Spleen (tissue), 7 donors: ENCODE data around the gene CACNA2D3.

Experiments used
- CTCF ChIP-seq, 11 experiments: fragments of 200-600 bp in 7 of 11; fragments of 450-650 bp in 4 of 11; sonication (generic) in 4 of 11; IDR thresholded peaks in 8 of 11; conservative IDR thresholded peaks in 3 of 11; 1 replicate in 7 of 11; 2 replicates in 4 of 11; pipeline versions ENCODE4 v1.4.0 to v1.8.0; 2016 to 2021; ENCODE audit warnings: antibody characterized with exemption in 11 of 11, inconsistent platforms in 4 of 11, mild to moderate bottlenecking in 1 of 11
- POLR2A ChIP-seq, 3 donors: fragments of 450-650 bp; IDR thresholded peaks; one replicate each; pipeline ENCODE4 v1.5.1; 2017; ENCODE audit warnings: antibody characterized with exemption in 3 of 3, mild to moderate bottlenecking in 1 of 3
- POLR2AphosphoS5 ChIP-seq, 3 donors: sonication (generic); formaldehyde crosslinking; IDR thresholded peaks; one replicate each; pipeline ENCODE4 v1.5.1; 2017; ENCODE audit warnings: antibody characterized with exemption in 3 of 3
- donor health status: DM: no; HTN: no; CAD: no; lungs with moderate emphysema.
- donor health status: DM: no; HTN: no; CAD: no.
- donor health status: DM: no; HTN: no; CAD: no.

GRCh38 chr3:54988302-54988837 lies 866.0 kb downstream of the CACNA2D3 start:
- TF ChIP-seq CTCF (IDR thresholded peaks at IDR 0.05 in 8 of 11, conservative IDR thresholded peaks at IDR 0.05 in 3 of 11) = no peak
- TF ChIP-seq POLR2AphosphoS5 (IDR thresholded peaks at IDR 0.05) = no peak
- no peak for TF ChIP-seq POLR2A (IDR thresholded peaks at IDR 0.05)
